PFSK-1 (cell line): Measurements from ENCODE around the gene CCSER2.

Source experiments
- FOXP2 ChIP-seq: optimal IDR thresholded peaks from 2 replicates; pipeline ENCODE3; 2011; ENCODE audit warnings: borderline replicate concordance, control low read depth, inconsistent platforms; ENCODE audit not compliant: insufficient read depth; ENCODE audit errors: extremely low read length, extremely low read depth
- POLR2AphosphoS5 ChIP-seq: IDR thresholded peaks from 2 replicates; pipeline ENCODE4 v1.6.1; 2012; ENCODE audit warnings: low read depth, mild to moderate bottlenecking, control low read depth, low read length, moderate library complexity
- SIN3A ChIP-seq: IDR thresholded peaks from 2 replicates; pipeline ENCODE4 v1.6.1; 2012; ENCODE audit warnings: mild to moderate bottlenecking, low read length, moderate library complexity, borderline replicate concordance; ENCODE audit not compliant: insufficient read depth
- TAF1 ChIP-seq: IDR thresholded peaks from 2 replicates; pipeline ENCODE4 v1.6.1; 2012; ENCODE audit warnings: low read length, control low read depth, borderline replicate concordance; ENCODE audit not compliant: insufficient read depth
- TF ChIP-seq, protein P1 (sequence below), 2 experiments: IDR thresholded peaks; 2 replicates each; pipeline versions ENCODE4 v1.6.1 to v1.8.0; 2011 to 2012; ENCODE audit warnings: low read depth in 2 of 2, low read length in 2 of 2, control low read depth in 1 of 2, inconsistent platforms in 1 of 2, mild to moderate bottlenecking in 1 of 2, moderate library complexity in 1 of 2; ENCODE audit not compliant: insufficient read depth in 1 of 2

The CCSER2 gene

DNA sequence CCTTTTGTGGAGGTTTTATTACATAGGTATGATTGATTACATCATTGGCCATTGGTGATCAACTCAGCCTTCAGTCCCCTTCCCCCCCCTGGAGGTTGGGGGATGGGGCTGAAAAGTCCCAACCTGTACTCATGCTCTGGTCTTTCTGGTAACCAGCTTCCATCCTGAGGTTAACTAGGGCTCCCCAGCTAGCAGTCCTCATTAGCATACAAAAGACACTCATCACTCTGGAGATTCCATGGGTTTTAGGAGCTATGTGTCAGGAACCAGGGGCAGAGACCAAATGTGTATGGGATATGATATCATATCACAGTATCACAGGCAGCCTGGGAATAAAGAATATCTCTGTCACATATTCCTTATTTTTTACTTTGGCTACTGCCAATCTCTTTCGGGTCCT is 13.6 kb downstream of the CCSER2 start:
- TF ChIP-seq FOXP2 (no peak), SIN3A (no peak), POLR2AphosphoS5 (no peak), TAF1 (no peak)
- TF ChIP-seq, protein P1, sequence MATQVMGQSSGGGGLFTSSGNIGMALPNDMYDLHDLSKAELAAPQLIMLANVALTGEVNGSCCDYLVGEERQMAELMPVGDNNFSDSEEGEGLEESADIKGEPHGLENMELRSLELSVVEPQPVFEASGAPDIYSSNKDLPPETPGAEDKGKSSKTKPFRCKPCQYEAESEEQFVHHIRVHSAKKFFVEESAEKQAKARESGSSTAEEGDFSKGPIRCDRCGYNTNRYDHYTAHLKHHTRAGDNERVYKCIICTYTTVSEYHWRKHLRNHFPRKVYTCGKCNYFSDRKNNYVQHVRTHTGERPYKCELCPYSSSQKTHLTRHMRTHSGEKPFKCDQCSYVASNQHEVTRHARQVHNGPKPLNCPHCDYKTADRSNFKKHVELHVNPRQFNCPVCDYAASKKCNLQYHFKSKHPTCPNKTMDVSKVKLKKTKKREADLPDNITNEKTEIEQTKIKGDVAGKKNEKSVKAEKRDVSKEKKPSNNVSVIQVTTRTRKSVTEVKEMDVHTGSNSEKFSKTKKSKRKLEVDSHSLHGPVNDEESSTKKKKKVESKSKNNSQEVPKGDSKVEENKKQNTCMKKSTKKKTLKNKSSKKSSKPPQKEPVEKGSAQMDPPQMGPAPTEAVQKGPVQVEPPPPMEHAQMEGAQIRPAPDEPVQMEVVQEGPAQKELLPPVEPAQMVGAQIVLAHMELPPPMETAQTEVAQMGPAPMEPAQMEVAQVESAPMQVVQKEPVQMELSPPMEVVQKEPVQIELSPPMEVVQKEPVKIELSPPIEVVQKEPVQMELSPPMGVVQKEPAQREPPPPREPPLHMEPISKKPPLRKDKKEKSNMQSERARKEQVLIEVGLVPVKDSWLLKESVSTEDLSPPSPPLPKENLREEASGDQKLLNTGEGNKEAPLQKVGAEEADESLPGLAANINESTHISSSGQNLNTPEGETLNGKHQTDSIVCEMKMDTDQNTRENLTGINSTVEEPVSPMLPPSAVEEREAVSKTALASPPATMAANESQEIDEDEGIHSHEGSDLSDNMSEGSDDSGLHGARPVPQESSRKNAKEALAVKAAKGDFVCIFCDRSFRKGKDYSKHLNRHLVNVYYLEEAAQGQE (IDR thresholded peaks at IDR 0.05; ENCODE audit: insufficient read depth in 1 of 2, low read depth in 2 of 2, low read length in 2 of 2) = no peak

DNA sequence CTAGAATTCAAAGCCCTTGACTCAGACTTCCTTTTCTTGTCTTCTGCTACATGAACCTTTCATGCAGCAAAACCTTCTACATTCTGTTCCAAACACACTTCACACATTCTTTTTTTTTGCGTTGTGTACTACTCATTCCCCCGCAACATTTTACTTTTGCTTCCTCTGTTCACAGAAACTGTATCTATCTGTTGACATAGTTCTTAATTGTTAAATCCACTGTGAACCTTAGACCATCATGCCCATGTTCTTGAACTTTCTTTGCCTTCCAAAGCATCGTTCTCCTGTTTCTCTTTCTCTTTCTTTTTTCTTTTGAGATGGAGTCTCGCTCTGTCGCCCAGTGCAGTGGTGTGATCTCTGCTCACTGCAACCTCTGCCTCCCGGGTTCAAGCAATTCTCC is 14.2 kb downstream of the CCSER2 start:
- no peak for TF ChIP-seq POLR2AphosphoS5

DNA sequence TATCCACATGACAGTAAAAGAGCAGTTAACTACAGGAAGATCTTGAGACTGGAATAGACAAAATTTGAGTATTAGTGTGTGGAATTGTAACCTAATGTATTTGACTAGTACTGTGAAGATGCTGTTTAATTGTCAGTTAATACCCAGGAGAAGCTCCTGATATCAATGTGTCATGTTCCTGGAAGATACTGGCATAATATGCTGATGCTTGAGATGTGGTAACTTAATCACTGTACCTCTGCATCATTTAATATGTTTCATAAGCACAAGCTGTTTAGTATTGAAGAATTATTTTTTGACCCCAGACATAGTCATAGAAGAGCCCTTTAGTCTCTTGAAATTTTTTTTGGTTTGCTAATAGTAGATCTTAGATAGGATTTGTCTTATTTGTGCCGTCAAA is 15.4 kb downstream of the CCSER2 start:
- TF ChIP-seq TAF1 = no peak
- TF ChIP-seq POLR2AphosphoS5 = no peak
- no peak for TF ChIP-seq FOXP2
- TF ChIP-seq, protein P1 (IDR thresholded peaks at IDR 0.05; ENCODE audit: insufficient read depth in 1 of 2, low read depth in 2 of 2, low read length in 2 of 2) = no peak
- no peak for TF ChIP-seq SIN3A

DNA sequence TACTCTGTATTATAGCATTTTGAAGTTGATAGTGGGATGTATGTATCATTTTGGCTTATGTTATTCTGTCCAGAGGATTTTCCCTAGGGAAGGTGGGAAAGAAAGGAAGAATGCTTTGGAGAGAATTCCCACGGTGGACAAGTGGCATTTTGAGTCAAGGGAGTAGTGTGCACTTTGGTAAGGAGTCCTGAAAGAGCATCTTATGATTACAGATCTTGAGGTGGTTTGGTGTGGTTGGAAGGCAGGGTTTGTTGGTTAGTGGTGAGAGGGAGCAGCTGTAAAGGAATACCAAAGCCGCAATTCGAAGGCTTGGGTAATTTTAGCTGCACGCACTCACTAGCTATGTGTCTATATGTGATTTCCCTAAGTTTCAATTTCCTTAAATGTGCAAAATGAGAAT is 16.1 kb downstream of the CCSER2 start:
- TF ChIP-seq POLR2AphosphoS5 = no peak
- no peak for TF ChIP-seq FOXP2
- TF ChIP-seq TAF1 = no peak
- TF ChIP-seq, protein P1 (IDR thresholded peaks at IDR 0.05; ENCODE audit: insufficient read depth in 1 of 2, low read depth in 2 of 2, low read length in 2 of 2) = no peak
- no peak for TF ChIP-seq SIN3A

DNA sequence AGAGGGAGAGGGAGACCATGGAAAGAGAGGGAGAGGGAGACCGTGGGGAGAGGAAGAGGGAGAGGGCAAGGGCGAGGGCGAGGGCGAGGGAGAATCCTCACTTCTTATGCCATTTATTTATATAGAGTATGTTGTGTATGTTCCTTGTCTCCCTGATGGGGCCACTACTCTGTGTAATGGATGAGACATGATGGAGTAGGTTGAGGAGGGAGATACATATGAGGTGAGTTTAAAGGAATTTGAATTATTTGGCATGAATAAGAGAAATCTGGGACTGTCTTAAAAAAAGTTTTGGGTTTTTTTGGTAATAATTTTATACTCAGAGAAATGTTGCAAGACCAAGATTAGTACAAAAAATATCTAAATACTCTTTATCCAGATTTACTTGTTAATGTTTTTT is 20.1 kb downstream of the CCSER2 start:
- TF ChIP-seq SIN3A = no peak
- TF ChIP-seq, protein P1 (IDR thresholded peaks at IDR 0.05; ENCODE audit: insufficient read depth in 1 of 2, low read depth in 2 of 2, low read length in 2 of 2) = no peak
- no peak for TF ChIP-seq FOXP2
- no peak for TF ChIP-seq TAF1
- TF ChIP-seq POLR2AphosphoS5 = no peak

DNA sequence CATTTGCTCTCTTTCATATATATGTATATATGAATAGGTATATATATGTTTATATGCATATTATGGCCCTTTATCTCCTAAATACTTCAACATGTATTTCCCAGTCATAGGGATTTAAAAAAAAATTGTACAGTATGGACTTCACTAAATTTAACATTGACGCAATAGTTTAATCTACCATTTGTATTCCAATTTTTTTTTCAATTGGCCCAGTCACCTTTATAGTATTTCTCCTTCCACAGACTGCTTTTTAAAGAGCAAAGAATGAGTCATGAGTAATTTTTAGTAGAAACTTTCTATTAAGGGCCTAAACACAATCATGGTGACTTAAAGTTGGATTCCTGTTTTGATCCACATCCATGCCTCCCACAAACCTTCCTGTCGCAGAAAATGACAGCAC is 20.5 kb downstream of the CCSER2 start:
- TF ChIP-seq, protein P1 (IDR thresholded peaks at IDR 0.05; ENCODE audit: insufficient read depth in 1 of 2, low read depth in 2 of 2, low read length in 2 of 2) = no peak
- no peak for TF ChIP-seq SIN3A
- no peak for TF ChIP-seq POLR2AphosphoS5
